Lower leg skin (tissue), 4 donors: ENCODE measurements around the gene BBS9. TPM values are rescaled to one million over a fixed set of nuclear protein-coding genes. Genes with fewer than 3 reads are reported as not detected.

Experiments used
- DNase-seq, 2 donors: peaks; one replicate each; pipeline ENCODE4 v3.0.0-alpha.2; 2019; ENCODE audit warnings: low spot score in 2 of 2
- H3K4me3 ChIP-seq: fragments of 200-600 bp; sonication (generic); 2 replicates; pipeline ENCODE4 v1.5.1; 2017; ENCODE audit warnings: mild to moderate bottlenecking, low read depth; ENCODE audit not compliant: poor library complexity, severe bottlenecking
- POLR2A ChIP-seq, 2 donors: fragments of 450-650 bp; IDR thresholded peaks; one replicate each; pipeline ENCODE4 v1.6.1; 2016 to 2017; ENCODE audit warnings: antibody characterized with exemption in 2 of 2, mild to moderate bottlenecking in 1 of 2, moderate library complexity in 1 of 2
- WGBS, 2 donors: methylation state at CpG; one replicate each; pipeline ENCODE4 v1.1.5; 2018; 5-methylcytosine and 5-hydroxymethylcytosine counted together
- intact Hi-C: fragments of 100-400 bp; cut with DNase I; formaldehyde crosslinking; loops from one replicate; pipeline ENCODE4 v1.15.0; 2023; ENCODE audit warnings: low total_unique reads
- total RNA-seq, 4 donors: library from RNA; depleted of rRNA; stranded (reverse); fragments of >200 nt; gene quantifications; one replicate each; pipeline ENCODE4 v1.1.0, GENCODE V29; 2016
- TF ChIP-seq, protein P1 (sequence below), 3 donors: fragments of 450-650 bp; IDR thresholded peaks; one replicate each; pipeline ENCODE4 v1.5.1; 2016; ENCODE audit warnings: antibody characterized with exemption in 3 of 3, mild to moderate bottlenecking in 3 of 3, moderate library complexity in 2 of 3

The BBS9 gene
- total RNA-seq, 4 donors from 2014 or later, result 10.1 to 25.1 (median 11.2) TPM

DNA sequence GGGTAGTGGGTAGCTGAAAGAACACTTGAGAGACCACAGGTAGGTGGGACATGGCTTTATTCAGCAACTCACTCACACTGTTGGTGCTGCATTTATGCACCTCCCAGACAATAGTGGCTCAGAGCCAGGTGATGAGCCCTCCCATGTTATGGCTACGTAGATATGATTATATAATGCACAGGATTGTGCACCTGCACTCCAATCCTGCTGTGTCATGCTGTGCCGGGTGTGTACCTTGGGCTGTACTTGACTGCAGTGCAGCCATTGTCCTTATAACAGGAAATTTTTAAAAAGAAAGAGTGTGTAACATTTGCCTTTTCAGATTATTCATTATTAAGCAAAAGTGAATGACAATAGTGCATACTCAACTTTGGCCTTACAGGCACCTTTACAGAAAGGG lies 409.8 kb downstream of the BBS9 start:
- intact Hi-C loops, result no loop called here
- no peak for TF ChIP-seq POLR2A (IDR thresholded peaks at IDR 0.05)
- TF ChIP-seq, protein P1, sequence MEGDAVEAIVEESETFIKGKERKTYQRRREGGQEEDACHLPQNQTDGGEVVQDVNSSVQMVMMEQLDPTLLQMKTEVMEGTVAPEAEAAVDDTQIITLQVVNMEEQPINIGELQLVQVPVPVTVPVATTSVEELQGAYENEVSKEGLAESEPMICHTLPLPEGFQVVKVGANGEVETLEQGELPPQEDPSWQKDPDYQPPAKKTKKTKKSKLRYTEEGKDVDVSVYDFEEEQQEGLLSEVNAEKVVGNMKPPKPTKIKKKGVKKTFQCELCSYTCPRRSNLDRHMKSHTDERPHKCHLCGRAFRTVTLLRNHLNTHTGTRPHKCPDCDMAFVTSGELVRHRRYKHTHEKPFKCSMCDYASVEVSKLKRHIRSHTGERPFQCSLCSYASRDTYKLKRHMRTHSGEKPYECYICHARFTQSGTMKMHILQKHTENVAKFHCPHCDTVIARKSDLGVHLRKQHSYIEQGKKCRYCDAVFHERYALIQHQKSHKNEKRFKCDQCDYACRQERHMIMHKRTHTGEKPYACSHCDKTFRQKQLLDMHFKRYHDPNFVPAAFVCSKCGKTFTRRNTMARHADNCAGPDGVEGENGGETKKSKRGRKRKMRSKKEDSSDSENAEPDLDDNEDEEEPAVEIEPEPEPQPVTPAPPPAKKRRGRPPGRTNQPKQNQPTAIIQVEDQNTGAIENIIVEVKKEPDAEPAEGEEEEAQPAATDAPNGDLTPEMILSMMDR (IDR thresholded peaks at IDR 0.05), result no peak
- no peak for DNase-seq
- H3K4me3 ChIP-seq, result no peak overlapping the region
- WGBS, 2 donors, result 82 to 92% methylated on average over 2 of the region's 2 CpGs

DNA sequence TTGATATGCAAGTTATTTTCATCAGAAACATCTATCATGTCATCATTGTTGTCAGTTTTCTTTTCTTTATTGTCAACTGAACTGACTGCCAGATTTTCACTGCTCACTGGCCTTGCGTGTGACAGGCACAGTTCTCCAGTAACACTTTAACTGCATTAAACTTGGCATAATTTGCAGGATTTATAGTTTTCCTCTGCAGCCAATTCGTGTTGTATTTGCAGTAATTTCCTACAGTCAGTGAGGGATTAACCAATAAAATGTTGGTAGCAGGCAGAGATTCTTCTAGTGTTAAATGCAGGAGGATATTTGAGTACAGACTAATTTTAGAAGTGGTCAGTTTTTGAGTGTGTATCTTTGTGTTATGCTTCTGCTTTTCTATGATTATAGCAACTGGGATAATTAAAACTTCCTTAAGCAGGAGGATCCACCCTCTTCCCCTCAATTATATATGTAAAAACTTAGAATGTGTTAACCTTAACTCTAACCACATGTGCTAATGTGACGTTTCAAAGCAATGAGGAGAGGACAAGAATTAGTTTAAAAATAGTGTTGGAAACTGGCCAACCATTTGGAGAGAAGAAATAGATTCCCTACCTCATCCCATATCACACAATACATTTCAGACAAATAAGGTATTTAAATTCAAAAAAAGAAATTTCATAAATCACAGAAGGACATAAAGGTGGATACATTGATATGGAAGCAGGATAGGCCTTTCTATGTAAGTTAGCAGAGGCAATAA lies 410.5 kb downstream of the BBS9 start:
- DNase-seq, result no peak
- H3K4me3 ChIP-seq, result no peak overlapping the region
- intact Hi-C loops, result no loop called here
- WGBS, 2 donors, result 63 to 69% methylated on average over 3 of the region's 3 CpGs
- TF ChIP-seq, protein P1 (IDR thresholded peaks at IDR 0.05), result no peak
- no peak for TF ChIP-seq POLR2A (IDR thresholded peaks at IDR 0.05)

DNA sequence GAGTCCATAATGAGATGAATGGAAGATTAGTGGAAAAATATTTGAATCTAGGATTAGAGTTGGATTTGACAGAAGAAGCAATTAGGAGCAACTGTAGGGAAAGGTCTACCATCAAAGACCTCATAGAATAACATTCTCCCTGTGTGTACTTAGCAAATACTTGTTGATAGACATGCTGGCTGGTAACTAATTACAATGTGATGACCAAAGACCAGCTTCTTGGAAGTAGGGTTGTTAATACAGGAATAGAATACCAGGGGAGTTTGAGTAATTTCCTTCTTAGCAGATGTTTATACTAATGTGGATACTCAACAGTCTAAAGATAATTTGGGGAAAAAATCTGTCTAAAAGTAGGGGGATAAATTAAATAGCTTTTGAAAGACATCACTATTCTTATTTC lies 418.5 kb downstream of the BBS9 start:
- no peak for DNase-seq
- TF ChIP-seq, protein P1 (IDR thresholded peaks at IDR 0.05), result no peak
- no peak for TF ChIP-seq POLR2A (IDR thresholded peaks at IDR 0.05)
- H3K4me3 ChIP-seq, result no peak overlapping the region
- intact Hi-C loops, result no loop called here

DNA sequence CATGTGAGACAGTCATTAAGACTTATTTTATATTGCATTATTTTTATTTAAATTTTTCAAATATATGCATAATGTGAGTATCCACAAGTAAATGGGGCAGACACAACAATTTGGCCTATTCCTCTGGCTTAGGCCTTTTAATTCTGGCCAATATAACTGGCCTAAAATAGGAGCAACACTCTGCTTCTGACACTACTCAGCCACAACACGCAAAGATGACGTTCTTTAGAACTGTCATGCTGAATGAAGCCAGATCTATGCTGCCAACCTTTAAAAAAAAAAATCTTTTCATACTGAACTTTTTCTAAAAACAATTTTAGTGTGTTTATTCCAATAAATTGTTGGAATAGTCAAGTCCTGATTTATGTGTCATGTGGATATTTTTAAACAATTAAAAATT lies 421.0 kb downstream of the BBS9 start:
- WGBS, 2 donors, result 71 to 76% methylated on average over 2 of the region's 2 CpGs
- no peak for TF ChIP-seq POLR2A (IDR thresholded peaks at IDR 0.05)
- TF ChIP-seq, protein P1 (IDR thresholded peaks at IDR 0.05), result no peak
- intact Hi-C loops, result no loop called here
- DNase-seq, result no peak
- no peak overlapping the region for H3K4me3 ChIP-seq

DNA sequence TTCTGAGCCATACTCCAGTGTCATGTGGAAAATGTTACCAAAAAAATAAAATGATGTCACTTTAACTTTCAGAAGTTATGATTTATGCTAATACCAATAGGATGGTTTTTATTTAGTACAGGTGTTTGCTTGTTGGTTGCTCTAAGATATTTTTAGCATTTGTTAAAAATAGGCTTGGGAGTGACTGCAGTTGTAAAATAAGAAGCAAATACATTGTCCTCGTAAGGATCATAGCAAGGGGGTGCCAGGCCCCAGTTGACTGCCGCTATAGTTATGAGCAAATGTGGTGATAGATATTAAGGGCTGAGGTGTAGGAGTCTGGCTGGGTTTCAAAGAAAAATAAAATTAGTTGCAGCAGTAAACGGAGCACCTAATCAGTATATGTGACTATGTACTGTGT lies 421.6 kb downstream of the BBS9 start:
- WGBS, 2 donors, result 48% methylated on average over 3 of the region's 3 CpGs
- intact Hi-C loops, result no loop called here
- DNase-seq, result no peak
- H3K4me3 ChIP-seq, result no peak overlapping the region
- no peak for TF ChIP-seq POLR2A (IDR thresholded peaks at IDR 0.05)
- TF ChIP-seq, protein P1 (IDR thresholded peaks at IDR 0.05), result no peak

DNA sequence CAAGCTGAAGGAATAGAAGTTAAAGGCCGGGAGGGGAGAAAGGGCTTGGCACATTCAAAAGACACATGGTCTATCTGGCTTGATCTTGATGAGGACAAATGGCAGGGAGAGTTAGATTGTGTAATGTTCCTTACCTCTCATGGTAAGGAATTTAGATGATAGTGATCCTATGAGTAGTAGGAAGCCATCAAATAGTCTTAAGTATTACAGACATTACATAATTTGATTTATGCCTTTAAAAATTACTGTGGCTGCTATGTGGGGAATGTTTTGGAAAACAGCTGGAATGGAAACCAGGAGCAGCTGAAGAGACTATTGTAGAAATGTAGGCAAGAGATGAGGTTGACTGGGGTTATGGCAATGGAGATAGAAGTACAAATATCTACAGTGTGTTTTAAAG lies 424.7 kb downstream of the BBS9 start:
- 28 to 66% methylated on average over 1 of the region's 1 CpG for WGBS, 2 donors
- H3K4me3 ChIP-seq, result no peak overlapping the region
- intact Hi-C loops, result no loop called here
- no peak for DNase-seq
- TF ChIP-seq, protein P1 (IDR thresholded peaks at IDR 0.05), result no peak
- no peak for TF ChIP-seq POLR2A (IDR thresholded peaks at IDR 0.05)
